ENCODE data around the gene IGSF21. TPM values are rescaled to one million over a fixed set of nuclear protein-coding genes. Genes with fewer than 3 reads are reported as not detected.

The IGSF21 gene
- total and polyA plus RNA-seq, 2 donors (not counting 3 experiments of a cell fraction or from before 2014, with no cell fraction given), result not detected

- H3K36me3 ChIP-seq (ENCODE audit: control insufficient read depth in 2 of 2, extremely low read depth in 1 of 2, insufficient read depth in 2 of 2, low read length in 2 of 2), result no peaks in the 10 kb centered on the region
- H4K20me1 ChIP-seq (replicated peaks; ENCODE audit: control insufficient read depth, extremely low read depth, insufficient read depth, low read length), result no peaks in the 10 kb centered on the region
- no peak for TF ChIP-seq EZH2 (IDR thresholded peaks at IDR 0.05; ENCODE audit: borderline replicate concordance, low read depth, low read length, severe bottlenecking)
- no peak for TF ChIP-seq JUN (IDR thresholded peaks at IDR 0.05; ENCODE audit: borderline replicate concordance, insufficient read depth, insufficient read length, low read depth)
- no peak for TF ChIP-seq FOS (IDR thresholded peaks at IDR 0.05; ENCODE audit: borderline replicate concordance, insufficient read depth, low read length)
- TF ChIP-seq, protein P1, sequence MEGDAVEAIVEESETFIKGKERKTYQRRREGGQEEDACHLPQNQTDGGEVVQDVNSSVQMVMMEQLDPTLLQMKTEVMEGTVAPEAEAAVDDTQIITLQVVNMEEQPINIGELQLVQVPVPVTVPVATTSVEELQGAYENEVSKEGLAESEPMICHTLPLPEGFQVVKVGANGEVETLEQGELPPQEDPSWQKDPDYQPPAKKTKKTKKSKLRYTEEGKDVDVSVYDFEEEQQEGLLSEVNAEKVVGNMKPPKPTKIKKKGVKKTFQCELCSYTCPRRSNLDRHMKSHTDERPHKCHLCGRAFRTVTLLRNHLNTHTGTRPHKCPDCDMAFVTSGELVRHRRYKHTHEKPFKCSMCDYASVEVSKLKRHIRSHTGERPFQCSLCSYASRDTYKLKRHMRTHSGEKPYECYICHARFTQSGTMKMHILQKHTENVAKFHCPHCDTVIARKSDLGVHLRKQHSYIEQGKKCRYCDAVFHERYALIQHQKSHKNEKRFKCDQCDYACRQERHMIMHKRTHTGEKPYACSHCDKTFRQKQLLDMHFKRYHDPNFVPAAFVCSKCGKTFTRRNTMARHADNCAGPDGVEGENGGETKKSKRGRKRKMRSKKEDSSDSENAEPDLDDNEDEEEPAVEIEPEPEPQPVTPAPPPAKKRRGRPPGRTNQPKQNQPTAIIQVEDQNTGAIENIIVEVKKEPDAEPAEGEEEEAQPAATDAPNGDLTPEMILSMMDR (IDR thresholded peaks at IDR 0.05; ENCODE audit: extremely low read depth in 1 of 2, insufficient read depth in 1 of 2, low read depth in 1 of 2, low read length in 2 of 2), result no peak
- no peak for TF ChIP-seq MYC (IDR thresholded peaks at IDR 0.05; ENCODE audit: low read depth, low read length)
- no peak for TF ChIP-seq POLR2AphosphoS5 (IDR thresholded peaks at IDR 0.05; ENCODE audit: insufficient read depth, low read depth, low read length)
- TF ChIP-seq, protein P2, sequence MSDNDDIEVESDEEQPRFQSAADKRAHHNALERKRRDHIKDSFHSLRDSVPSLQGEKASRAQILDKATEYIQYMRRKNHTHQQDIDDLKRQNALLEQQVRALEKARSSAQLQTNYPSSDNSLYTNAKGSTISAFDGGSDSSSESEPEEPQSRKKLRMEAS (IDR thresholded peaks at IDR 0.05; ENCODE audit: insufficient read depth, insufficient read length), result no peak
- TF ChIP-seq GATA2 (IDR thresholded peaks at IDR 0.05; ENCODE audit: insufficient read depth, insufficient read length, low read depth, low read length), result no peak
- TF ChIP-seq POLR2A (IDR thresholded peaks at IDR 0.05; ENCODE audit: low read depth, low read length), result no peak
- H3K9me1 ChIP-seq (replicated peaks; ENCODE audit: control insufficient read depth, extremely low read depth, insufficient read depth, low read length), result no peaks in the 10 kb centered on the region
- FAIRE-seq (no peak), DNase-seq (ENCODE audit: low read depth, low spot score) (no peak)
- intact Hi-C loops (cut with micrococcal nuclease) (no loop called here), dilution Hi-C loops (cut with MboI; ENCODE audit: extremely low pct_ligation_motif_present, low sequenced_read_pairs) (no loop called here)
- peaks cover 5% of the 10 kb centered on the region for H3K9me3 ChIP-seq (replicated peaks; ENCODE audit: control insufficient read depth, insufficient read depth, low read length)
- POLR2A ChIA-PET, result no interaction called here
- H3K9ac ChIP-seq (replicated peaks; ENCODE audit: extremely low read depth, insufficient read depth, low read length), result no peak overlapping the region
- no TSS peak for BruUV-seq (replicated peaks)
- H3K79me2 ChIP-seq (ENCODE audit: control insufficient read depth, insufficient read depth, low read length), result no peaks in the 10 kb centered on the region
- no peaks in the 10 kb centered on the region for H3K4me1 ChIP-seq (ENCODE audit: control insufficient read depth, extremely low read depth, insufficient read depth, low read length)
- no peak overlapping the region for H3K4me3 ChIP-seq (replicated peaks in 1 of 3; ENCODE audit: insufficient read depth in 1 of 3, low read depth in 1 of 3, low read length in 3 of 3)
- no peak overlapping the region for H3K27ac ChIP-seq (ENCODE audit: insufficient read depth, low read depth, low read length)
- H3K27me3 ChIP-seq (ENCODE audit: control insufficient read depth in 2 of 2, insufficient read depth in 2 of 2, low read length in 2 of 2), result no peaks in the 10 kb centered on the region
- H2AFZ ChIP-seq (ENCODE audit: low read depth, low read length), result no peak overlapping the region
- no peak overlapping the region for H3K4me2 ChIP-seq (ENCODE audit: insufficient read depth, low read length)
- CTCF ChIA-PET, result no interaction called here
Measured at GRCh38 chr1:18360251-18360650, 252.7 kb downstream of the IGSF21 start.
